Right lung (tissue), 10 donors: ENCODE results near the gene CES1. TPM values are rescaled to one million over a fixed set of nuclear protein-coding genes. Genes with fewer than 3 reads are reported as not detected.
"Not testable (repeated sequence)": the region's sequence is repeated elsewhere in the genome, so short reads cannot be mapped to it uniquely, and the experiment has no call there.

Experiments
- DNase-seq, 2 donors: peaks; one replicate each; pipeline ENCODE4 v3.0.0-alpha.2; 2013
- long read RNA-seq, 8 donors: transcript quantifications; one replicate each; lab custom pipeline, GENCODE V29; 2026
- polyA plus RNA-seq, 5 donors: library from polyadenylated mRNA; unstranded; fragments of 120-200 nt; gene quantifications; one replicate each; pipeline versions ENCODE4 v1.2.1 to v1.2.3, GENCODE V29; 2013; ENCODE audit warnings: inconsistent platforms in 1 of 5, low replicate concordance in 1 of 5; ENCODE audit not compliant: insufficient read length in 5 of 5, insufficient read depth in 1 of 5

Gene CES1
- 100 to 1,000 TPM in 4 of 5 donors, 10 to 100 TPM in 1; 91.7 to 129 (median 120) TPM for polyA plus RNA-seq
- long read RNA-seq, donor 1, transcript CES1-202 (14 exons, 1,835 nt): major isoform, 12 of 25 reads
- long read RNA-seq, donor 1, partial matches to known transcripts: 8 of 25 reads
- long read RNA-seq, donor 1, other reads (novel, unspliced or antisense): 0 of 25 reads
- long read RNA-seq, donor 2, transcript CES1-202 (14 exons, 1,835 nt): major isoform, 6 of 23 reads
- long read RNA-seq, donor 2, partial matches to known transcripts: 15 of 23 reads
- long read RNA-seq, donor 2, other reads (novel, unspliced or antisense): 0 of 23 reads
- long read RNA-seq, donor 3, transcript CES1-202 (14 exons, 1,835 nt): major isoform, 8 of 57 reads
- long read RNA-seq, donor 3, transcript CES1-201 (14 exons, 2,006 nt): minor isoform, 5 of 57 reads
- long read RNA-seq, donor 3, partial matches to known transcripts: 42 of 57 reads
- long read RNA-seq, donor 3, other reads (novel, unspliced or antisense): 0 of 57 reads
- long read RNA-seq, donor 4, transcript CES1-201 (14 exons, 2,006 nt): major isoform, 7 of 19 reads
- long read RNA-seq, donor 4, partial matches to known transcripts: 6 of 19 reads
- long read RNA-seq, donor 4, other reads (novel, unspliced or antisense): 0 of 19 reads
- long read RNA-seq, donor 5, transcript CES1-201 (14 exons, 2,006 nt): minor isoform, 6 of 113 reads
- long read RNA-seq, donor 5, transcript CES1-202 (14 exons, 1,835 nt): major isoform, 8 of 113 reads
- long read RNA-seq, donor 5, partial matches to known transcripts: 96 of 113 reads
- long read RNA-seq, donor 5, other reads (novel, unspliced or antisense): 0 of 113 reads
- long read RNA-seq, donor 6, transcript CES1-202 (14 exons, 1,835 nt): major isoform, 8 of 32 reads
- long read RNA-seq, donor 6, transcript CES1-201 (14 exons, 2,006 nt): minor isoform, 7 of 32 reads
- long read RNA-seq, donor 6, partial matches to known transcripts: 14 of 32 reads
- long read RNA-seq, donor 6, other reads (novel, unspliced or antisense): 0 of 32 reads
- long read RNA-seq, donor 7, transcript CES1-202 (14 exons, 1,835 nt): major isoform, 6 of 38 reads
- long read RNA-seq, donor 7, partial matches to known transcripts: 26 of 38 reads
- long read RNA-seq, donor 7, other reads (novel, unspliced or antisense): 0 of 38 reads
- long read RNA-seq, donor 8, transcript CES1-202 (14 exons, 1,835 nt): major isoform, 8 of 20 reads
- long read RNA-seq, donor 8, partial matches to known transcripts: 7 of 20 reads
- long read RNA-seq, donor 8, other reads (novel, unspliced or antisense): 0 of 20 reads

GRCh38 chr16:55832773-55833691 is at the start of gene CES1:
TSS of gene CES1 (minus strand) at chr16:55833096. CDS start at chr16:55833055, 41 bp downstream.
- peak; percentile 89 to 93 for DNase-seq

GRCh38 chr16:55876854-55877253 is 44.0 kb upstream of the CES1 start:
- DNase-seq: no peak

- no peak for DNase-seq
These were observed 42.4 kb upstream of the CES1 start, which contains the start of gene CES5A for GRCh38 chr16:55875273-55875672. TSS of gene CES5A (minus strand) at chr16:55875373. CDS start at chr16:55875221, 152 bp downstream.

GRCh38 chr16:55873122-55873521 is 40.2 kb upstream of the CES1 start:
- no peak for DNase-seq

GRCh38 chr16:55872130-55872529 is 39.2 kb upstream of the CES1 start:
- no peak for DNase-seq

- DNase-seq: no peak
These were observed 38.6 kb upstream of the CES1 start for GRCh38 chr16:55871411-55872038.

- no peak for DNase-seq
These were observed 36.1 kb upstream of the CES1 start for GRCh38 chr16:55868980-55869379.

GRCh38 chr16:55868137-55868536 is 35.2 kb upstream of the CES1 start:
- no peak for DNase-seq

- DNase-seq: no peak
These were observed 28.4 kb upstream of the CES1 start for GRCh38 chr16:55861288-55861687.

GRCh38 chr16:55857650-55858049 is 24.8 kb upstream of the CES1 start:
- not testable (repeated sequence) for DNase-seq

- DNase-seq: no peak
These were observed 24.1 kb upstream of the CES1 start for GRCh38 chr16:55856950-55857349.

- no peak for DNase-seq
These were observed 20.2 kb upstream of the CES1 start for GRCh38 chr16:55853114-55853513.

- no peak for DNase-seq
These were observed 16.6 kb upstream of the CES1 start for GRCh38 chr16:55849536-55849935.

GRCh38 chr16:55846598-55847346 is 13.9 kb upstream of the CES1 start:
- DNase-seq: no peak

- DNase-seq: no peak
These were observed 10.2 kb upstream of the CES1 start for GRCh38 chr16:55843105-55843395.

- peak; percentile 32 to 53 for DNase-seq
These were observed 9.6 kb upstream of the CES1 start for GRCh38 chr16:55842369-55843104.

GRCh38 chr16:55839115-55839514 is 6.2 kb upstream of the CES1 start:
- DNase-seq: no peak

GRCh38 chr16:55836158-55836611 is 3.3 kb upstream of the CES1 start:
- DNase-seq: peak in 1 of 2 donors; percentile 8

- peak; percentile 73 to 78 for DNase-seq
These were observed 2.7 kb upstream of the CES1 start for GRCh38 chr16:55835581-55835980.
